ENCODE measurements around the gene CTIF.

The CTIF gene

GRCh38 chr18:48875314-48875941 is 336.6 kb downstream of the CTIF start:
- Histone ChIP-seq H3K27ac (ENCODE audit: low read depth, low read length) (no peak overlapping the region), H3K9me3 (ENCODE audit: insufficient read depth, low read length) (no peaks in the 10 kb centered on the region), H3K9me2 (replicated peaks; ENCODE audit: insufficient read depth, low read length) (no peaks in the 10 kb centered on the region), H3K9ac (ENCODE audit: low read length) (no peak overlapping the region), H3K27me3 (ENCODE audit: low read length) (no peaks in the 10 kb centered on the region), H3F3A (ENCODE audit: insufficient read depth) (no peaks in the 10 kb centered on the region), H3K4me2 (ENCODE audit: low read depth, low read length, poor library complexity, severe bottlenecking) (no peak overlapping the region), H4K20me1 (ENCODE audit: low read depth, low read length) (no peaks in the 10 kb centered on the region), H3K79me2 (ENCODE audit: insufficient read depth, low read length) (no peaks in the 10 kb centered on the region), H3K4me3 (ENCODE audit: insufficient read depth, low read length, poor library complexity, severe bottlenecking) (no peak overlapping the region), H3K36me3 (ENCODE audit: low read length) (no peaks in the 10 kb centered on the region), H2AFZ (ENCODE audit: low read depth, low read length, severe bottlenecking) (no peak overlapping the region)
- TF ChIP-seq CTCF (IDR thresholded peaks at IDR 0.05; ENCODE audit: insufficient read depth, low read length, poor library complexity, severe bottlenecking) (no peak), EZH2phosphoT487 (conservative IDR thresholded peaks at IDR 0.05; ENCODE audit: low read length) (no peak)

GRCh38 chr18:48875942-48876511 is 337.2 kb downstream of the CTIF start:
- no peaks in the 10 kb centered on the region for H3K9me2 ChIP-seq (replicated peaks; ENCODE audit: insufficient read depth, low read length)
- H3K4me3 ChIP-seq (ENCODE audit: insufficient read depth, low read length, poor library complexity, severe bottlenecking): no peak overlapping the region
- H3K9ac ChIP-seq (ENCODE audit: low read length): no peak overlapping the region
- H3K27ac ChIP-seq (ENCODE audit: low read depth, low read length): no peak overlapping the region
- no peaks in the 10 kb centered on the region for H3K27me3 ChIP-seq (ENCODE audit: low read length)
- no peaks in the 10 kb centered on the region for H3K9me3 ChIP-seq (ENCODE audit: insufficient read depth, low read length)
- H3F3A ChIP-seq (ENCODE audit: insufficient read depth): no peaks in the 10 kb centered on the region
- no peak for TF ChIP-seq CTCF (IDR thresholded peaks at IDR 0.05; ENCODE audit: insufficient read depth, low read length, poor library complexity, severe bottlenecking)
- no peak for TF ChIP-seq EZH2phosphoT487 (conservative IDR thresholded peaks at IDR 0.05; ENCODE audit: low read length)
- H2AFZ ChIP-seq (ENCODE audit: low read depth, low read length, severe bottlenecking): no peak overlapping the region
- H3K36me3 ChIP-seq (ENCODE audit: low read length): no peaks in the 10 kb centered on the region
- H3K79me2 ChIP-seq (ENCODE audit: insufficient read depth, low read length): no peaks in the 10 kb centered on the region
- no peak overlapping the region for H3K4me2 ChIP-seq (ENCODE audit: low read depth, low read length, poor library complexity, severe bottlenecking)
- no peaks in the 10 kb centered on the region for H4K20me1 ChIP-seq (ENCODE audit: low read depth, low read length)

- H3F3A ChIP-seq (ENCODE audit: insufficient read depth): no peaks in the 10 kb centered on the region
- H3K9ac ChIP-seq (ENCODE audit: low read length): no peak overlapping the region
- H4K20me1 ChIP-seq (ENCODE audit: low read depth, low read length): no peaks in the 10 kb centered on the region
- no peaks in the 10 kb centered on the region for H3K79me2 ChIP-seq (ENCODE audit: insufficient read depth, low read length)
- no peak overlapping the region for H3K27ac ChIP-seq (ENCODE audit: low read depth, low read length)
- no peak for TF ChIP-seq CTCF (IDR thresholded peaks at IDR 0.05; ENCODE audit: insufficient read depth, low read length, poor library complexity, severe bottlenecking)
- TF ChIP-seq EZH2phosphoT487 (conservative IDR thresholded peaks at IDR 0.05; ENCODE audit: low read length): no peak
- no peak overlapping the region for H3K4me3 ChIP-seq (ENCODE audit: insufficient read depth, low read length, poor library complexity, severe bottlenecking)
- H2AFZ ChIP-seq (ENCODE audit: low read depth, low read length, severe bottlenecking): no peak overlapping the region
- H3K4me2 ChIP-seq (ENCODE audit: low read depth, low read length, poor library complexity, severe bottlenecking): no peak overlapping the region
- H3K9me3 ChIP-seq (ENCODE audit: insufficient read depth, low read length): no peaks in the 10 kb centered on the region
- no peaks in the 10 kb centered on the region for H3K9me2 ChIP-seq (replicated peaks; ENCODE audit: insufficient read depth, low read length)
- H3K36me3 ChIP-seq (ENCODE audit: low read length): no peaks in the 10 kb centered on the region
- no peaks in the 10 kb centered on the region for H3K27me3 ChIP-seq (ENCODE audit: low read length)
Measured at GRCh38 chr18:48876590-48876989, 337.8 kb downstream of the CTIF start.
